ENCODE results near the gene UTF1.

Gene UTF1

GRCh38 chr10:133277277-133277992 is 47.4 kb downstream of the UTF1 start:
- peaks cover 9% of the 10 kb centered on the region for H3K27me3 ChIP-seq (ENCODE audit: control insufficient read depth, low read length)
- TF ChIP-seq CTCF (IDR thresholded peaks at IDR 0.05; ENCODE audit: low read depth, low read length, poor library complexity, severe bottlenecking) (no peak), EZH2phosphoT487 (IDR thresholded peaks at IDR 0.05; ENCODE audit: borderline replicate concordance, low read length) (no peak)
- H3K27ac ChIP-seq (ENCODE audit: low read depth, low read length) = no peak overlapping the region
- H4K20me1 ChIP-seq (ENCODE audit: control insufficient read depth, insufficient read depth, low read depth, low read length) = no peaks in the 10 kb centered on the region
- H3K9me3 ChIP-seq (ENCODE audit: control insufficient read depth, insufficient read depth, low read length) = no peaks in the 10 kb centered on the region
- no peak overlapping the region for H3K4me3 ChIP-seq (ENCODE audit: low read length)
- peaks cover 37% of the 10 kb centered on the region for H3K4me1 ChIP-seq (ENCODE audit: control insufficient read depth, low read length)
- H3K36me3 ChIP-seq (ENCODE audit: control insufficient read depth, low read length) = peaks cover 2% of the 10 kb centered on the region; the same call in 1 of the 2 replicates
- no peaks in the 10 kb centered on the region for H3K79me2 ChIP-seq (ENCODE audit: control insufficient read depth, low read length)
- H3K4me2 ChIP-seq (ENCODE audit: low read length) = no peak overlapping the region
- H3K9me2 ChIP-seq (replicated peaks; ENCODE audit: control insufficient read depth, low read length) = no peaks in the 10 kb centered on the region
- no peaks in the 10 kb centered on the region for H3F3A ChIP-seq (ENCODE audit: control insufficient read depth, insufficient read depth)

- TF ChIP-seq CTCF (IDR thresholded peaks at IDR 0.05; ENCODE audit: low read depth, low read length, poor library complexity, severe bottlenecking) (no peak), EZH2phosphoT487 (IDR thresholded peaks at IDR 0.05; ENCODE audit: borderline replicate concordance, low read length) (no peak)
- peaks cover 37% of the 10 kb centered on the region for H3K4me1 ChIP-seq (ENCODE audit: control insufficient read depth, low read length)
- no peak overlapping the region for H3K27ac ChIP-seq (ENCODE audit: low read depth, low read length)
- no peaks in the 10 kb centered on the region for H3K9me3 ChIP-seq (ENCODE audit: control insufficient read depth, insufficient read depth, low read length)
- no peaks in the 10 kb centered on the region for H4K20me1 ChIP-seq (ENCODE audit: control insufficient read depth, insufficient read depth, low read depth, low read length)
- no peaks in the 10 kb centered on the region for H3K9me2 ChIP-seq (replicated peaks; ENCODE audit: control insufficient read depth, low read length)
- H3F3A ChIP-seq (ENCODE audit: control insufficient read depth, insufficient read depth) = no peaks in the 10 kb centered on the region
- H3K79me2 ChIP-seq (ENCODE audit: control insufficient read depth, low read length) = no peaks in the 10 kb centered on the region
- no peak overlapping the region for H3K4me3 ChIP-seq (ENCODE audit: low read length)
- no peak overlapping the region for H3K4me2 ChIP-seq (ENCODE audit: low read length)
- H3K36me3 ChIP-seq (ENCODE audit: control insufficient read depth, low read length) = peaks cover 8% of the 10 kb centered on the region; the same call in 1 of the 2 replicates
- peaks cover 9% of the 10 kb centered on the region for H3K27me3 ChIP-seq (ENCODE audit: control insufficient read depth, low read length)
Observed at GRCh38 chr10:133277993-133278576, 48.1 kb downstream of the UTF1 start.

GRCh38 chr10:133278577-133279265 is 48.7 kb downstream of the UTF1 start:
- H3K4me2 ChIP-seq (ENCODE audit: low read length) = no peak overlapping the region
- H4K20me1 ChIP-seq (ENCODE audit: control insufficient read depth, insufficient read depth, low read depth, low read length) = no peaks in the 10 kb centered on the region
- no peak overlapping the region for H3K4me3 ChIP-seq (ENCODE audit: low read length)
- no peak for TF ChIP-seq CTCF (IDR thresholded peaks at IDR 0.05; ENCODE audit: low read depth, low read length, poor library complexity, severe bottlenecking)
- TF ChIP-seq EZH2phosphoT487 (IDR thresholded peaks at IDR 0.05; ENCODE audit: borderline replicate concordance, low read length) = no peak
- H3K27ac ChIP-seq (ENCODE audit: low read depth, low read length) = no peak overlapping the region
- H3K4me1 ChIP-seq (ENCODE audit: control insufficient read depth, low read length) = peaks cover 37% of the 10 kb centered on the region
- H3K9me3 ChIP-seq (ENCODE audit: control insufficient read depth, insufficient read depth, low read length) = no peaks in the 10 kb centered on the region
- no peaks in the 10 kb centered on the region for H3F3A ChIP-seq (ENCODE audit: control insufficient read depth, insufficient read depth)
- H3K9me2 ChIP-seq (replicated peaks; ENCODE audit: control insufficient read depth, low read length) = no peaks in the 10 kb centered on the region
- no peaks in the 10 kb centered on the region for H3K79me2 ChIP-seq (ENCODE audit: control insufficient read depth, low read length)
- peaks cover 9% of the 10 kb centered on the region for H3K27me3 ChIP-seq (ENCODE audit: control insufficient read depth, low read length)
- H3K36me3 ChIP-seq (ENCODE audit: control insufficient read depth, low read length) = peaks cover 10% of the 10 kb centered on the region; the same call in 1 of the 2 replicates

Measured in DOHH2 (cell line).